ENCODE measurements around the gene ATP6V0E2. TPM values are rescaled to one million over a fixed set of nuclear protein-coding genes. Genes with fewer than 3 reads are reported as not detected.

Gene ATP6V0E2
- total RNA-seq, 1 donor from 2014 or later: 16.0 TPM

GRCh38 chr7:149824748-149825566, 48.8 kb upstream of the ATP6V0E2 start:
- Histone ChIP-seq H2AFZ (ENCODE audit: low read depth, low read length) (no peak overlapping the region), H3K4me2 (ENCODE audit: low read length) (no peak overlapping the region), H3K9ac (ENCODE audit: low read length) (no peak overlapping the region), H3K79me2 (ENCODE audit: insufficient read depth, low read length) (no peaks in the 10 kb centered on the region), H3K4me1 (ENCODE audit: insufficient read depth, low read length) (no peaks in the 10 kb centered on the region), H3K36me3 (ENCODE audit: insufficient read depth, low read length) (no peaks in the 10 kb centered on the region), H3K27ac (ENCODE audit: low read depth, low read length) (no peak overlapping the region), H3K27me3 (ENCODE audit: insufficient read depth, low read length) (no peaks in the 10 kb centered on the region), H4K20me1 (ENCODE audit: insufficient read depth, low read length) (no peaks in the 10 kb centered on the region), H3K4me3 (ENCODE audit: insufficient read depth, low read depth, low read length) (no peak overlapping the region), H3K9me3 (ENCODE audit: insufficient read depth, low read depth, low read length) (no peaks in the 10 kb centered on the region)
- Mint-ChIP-seq H3K9me3 (ENCODE audit: unreplicated experiment) (no peaks in the 10 kb centered on the region), H3K4me1 (ENCODE audit: low read depth, unreplicated experiment) (peaks cover 1% of the 10 kb centered on the region), H3K4me3 (ENCODE audit: unreplicated experiment) (no peak overlapping the region), H3K27ac (ENCODE audit: unreplicated experiment) (no peak overlapping the region), H3K27me3 (ENCODE audit: low read depth, unreplicated experiment) (peaks cover 21% of the 10 kb centered on the region), H3K36me3 (ENCODE audit: low read depth, unreplicated experiment) (no peaks in the 10 kb centered on the region)
- DNase-seq (ENCODE audit: low read depth): no peak
- TF ChIP-seq EZH2 (IDR thresholded peaks at IDR 0.05; ENCODE audit: insufficient read depth, low read length) (no peak), CTCF (IDR thresholded peaks at IDR 0.05; ENCODE audit: insufficient read depth, low read depth, low read length) (no peak)
- no peak for FAIRE-seq

DNA sequence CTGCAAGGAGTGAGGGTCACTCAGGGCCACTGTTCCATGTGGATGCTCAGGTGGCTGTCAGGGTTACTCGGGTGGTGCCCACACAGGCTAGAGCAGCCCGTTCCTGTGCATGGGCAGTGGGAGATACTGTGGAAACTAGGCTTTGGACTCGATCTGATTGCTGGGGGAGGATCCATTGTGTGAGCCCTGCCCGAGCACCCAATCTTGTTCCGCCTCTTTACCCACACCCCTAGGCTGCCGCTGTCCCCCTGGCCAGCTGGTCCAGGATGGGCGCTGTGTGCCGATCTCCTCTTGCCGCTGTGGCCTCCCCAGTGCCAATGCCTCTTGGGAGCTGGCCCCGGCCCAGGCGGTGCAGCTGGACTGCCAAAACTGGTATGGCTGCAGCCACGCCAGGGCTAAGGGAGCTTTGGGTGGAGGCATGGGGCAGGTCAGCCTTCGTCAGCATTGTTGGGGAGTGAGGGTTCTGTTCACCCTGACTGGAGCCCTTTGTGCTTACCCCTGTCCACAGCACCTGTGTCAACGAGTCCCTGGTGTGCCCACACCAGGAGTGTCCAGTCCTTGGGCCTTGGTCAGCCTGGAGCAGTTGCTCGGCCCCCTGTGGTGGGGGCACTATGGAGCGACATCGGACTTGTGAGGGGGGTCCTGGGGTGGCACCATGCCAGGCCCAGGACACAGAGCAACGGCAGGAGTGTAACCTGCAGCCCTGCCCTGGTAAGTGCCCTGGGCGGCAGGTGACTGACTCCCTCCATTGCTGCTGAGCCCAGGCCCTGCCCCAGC, 48.0 kb upstream of the ATP6V0E2 start:
- Histone ChIP-seq H3K9ac (ENCODE audit: low read length) (no peak overlapping the region), H3K27me3 (ENCODE audit: insufficient read depth, low read length) (no peaks in the 10 kb centered on the region), H3K4me3 (ENCODE audit: insufficient read depth, low read depth, low read length) (no peak overlapping the region), H3K79me2 (ENCODE audit: insufficient read depth, low read length) (no peaks in the 10 kb centered on the region), H3K36me3 (ENCODE audit: insufficient read depth, low read length) (no peaks in the 10 kb centered on the region), H3K27ac (ENCODE audit: low read depth, low read length) (no peak overlapping the region), H3K4me2 (ENCODE audit: low read length) (no peak overlapping the region), H3K4me1 (ENCODE audit: insufficient read depth, low read length) (no peaks in the 10 kb centered on the region), H2AFZ (ENCODE audit: low read depth, low read length) (no peak overlapping the region), H3K9me3 (ENCODE audit: insufficient read depth, low read depth, low read length) (no peaks in the 10 kb centered on the region), H4K20me1 (ENCODE audit: insufficient read depth, low read length) (no peaks in the 10 kb centered on the region)
- no peak for FAIRE-seq
- Mint-ChIP-seq H3K9me3 (ENCODE audit: unreplicated experiment) (no peaks in the 10 kb centered on the region), H3K4me3 (ENCODE audit: unreplicated experiment) (no peak overlapping the region), H3K4me1 (ENCODE audit: low read depth, unreplicated experiment) (peaks cover 1% of the 10 kb centered on the region), H3K27ac (ENCODE audit: unreplicated experiment) (no peak overlapping the region), H3K36me3 (ENCODE audit: low read depth, unreplicated experiment) (no peaks in the 10 kb centered on the region), H3K27me3 (ENCODE audit: low read depth, unreplicated experiment) (peaks cover 21% of the 10 kb centered on the region)
- TF ChIP-seq EZH2 (IDR thresholded peaks at IDR 0.05; ENCODE audit: insufficient read depth, low read length) (no peak), CTCF (IDR thresholded peaks at IDR 0.05; ENCODE audit: insufficient read depth, low read depth, low read length) (no peak)
- DNase-seq (ENCODE audit: low read depth): no peak

All from astrocyte (in vitro differentiated cells and primary cell).